ENCODE data around the gene ANKRD13D.

The ANKRD13D gene

GRCh38 chr11:67293090-67293489 is 4.0 kb downstream of the ANKRD13D start:
- no peak for TF ChIP-seq CTCF (IDR thresholded peaks at IDR 0.05; ENCODE audit: low read depth, low read length, missing control alignments)
- H3K4me3 ChIP-seq (ENCODE audit: low read depth, low read length) = no peak overlapping the region
- DNase-seq (ENCODE audit: low read depth) = no peak

GRCh38 chr11:67295846-67296245 is 6.7 kb downstream of the ANKRD13D start:
- no peak for TF ChIP-seq CTCF (IDR thresholded peaks at IDR 0.05; ENCODE audit: low read depth, low read length, missing control alignments)
- no peak for DNase-seq (ENCODE audit: low read depth)
- H3K4me3 ChIP-seq (ENCODE audit: low read depth, low read length) = no peak overlapping the region

- no peak for TF ChIP-seq CTCF (IDR thresholded peaks at IDR 0.05; ENCODE audit: low read depth, low read length, missing control alignments)
- H3K4me3 ChIP-seq (ENCODE audit: low read depth, low read length) = no peak overlapping the region
These were observed 9.7 kb downstream of the ANKRD13D start for GRCh38 chr11:67298786-67299185.

GRCh38 chr11:67299471-67300191 is 10.5 kb downstream of the ANKRD13D start:
- H3K4me3 ChIP-seq (ENCODE audit: low read depth, low read length) = no peak overlapping the region
- no peak for DNase-seq (ENCODE audit: low read depth)
- no peak for TF ChIP-seq CTCF (IDR thresholded peaks at IDR 0.05; ENCODE audit: low read depth, low read length, missing control alignments)

More at GRCh38 chr11:67298786-67299185, 9.7 kb downstream of the ANKRD13D start:
- no peak for DNase-seq (ENCODE audit: low read depth)

GRCh38 chr11:67300256-67300755 is 11.2 kb downstream of the ANKRD13D start:
- no peak overlapping the region for H3K4me3 ChIP-seq (ENCODE audit: low read depth, low read length)
- DNase-seq (ENCODE audit: low read depth) = no peak
- TF ChIP-seq CTCF (IDR thresholded peaks at IDR 0.05; ENCODE audit: low read depth, low read length, missing control alignments) = no peak

GRCh38 chr11:67300756-67301312 is 11.7 kb downstream of the ANKRD13D start:
- no peak for DNase-seq (ENCODE audit: low read depth)
- no peak overlapping the region for H3K4me3 ChIP-seq (ENCODE audit: low read depth, low read length)
- no peak for TF ChIP-seq CTCF (IDR thresholded peaks at IDR 0.05; ENCODE audit: low read depth, low read length, missing control alignments)
